GM21381 (cell line): ENCODE results near the gene NIPAL1.

Experiments used
- ATAC-seq: cut with Tn5 transposase; IDR thresholded peaks from one replicate; pipeline ENCODE4 v1.9.1; 2021; ENCODE audit warnings: mild to moderate bottlenecking, moderate library complexity; ENCODE audit not compliant: unreplicated experiment

NIPAL1 gene

DNA sequence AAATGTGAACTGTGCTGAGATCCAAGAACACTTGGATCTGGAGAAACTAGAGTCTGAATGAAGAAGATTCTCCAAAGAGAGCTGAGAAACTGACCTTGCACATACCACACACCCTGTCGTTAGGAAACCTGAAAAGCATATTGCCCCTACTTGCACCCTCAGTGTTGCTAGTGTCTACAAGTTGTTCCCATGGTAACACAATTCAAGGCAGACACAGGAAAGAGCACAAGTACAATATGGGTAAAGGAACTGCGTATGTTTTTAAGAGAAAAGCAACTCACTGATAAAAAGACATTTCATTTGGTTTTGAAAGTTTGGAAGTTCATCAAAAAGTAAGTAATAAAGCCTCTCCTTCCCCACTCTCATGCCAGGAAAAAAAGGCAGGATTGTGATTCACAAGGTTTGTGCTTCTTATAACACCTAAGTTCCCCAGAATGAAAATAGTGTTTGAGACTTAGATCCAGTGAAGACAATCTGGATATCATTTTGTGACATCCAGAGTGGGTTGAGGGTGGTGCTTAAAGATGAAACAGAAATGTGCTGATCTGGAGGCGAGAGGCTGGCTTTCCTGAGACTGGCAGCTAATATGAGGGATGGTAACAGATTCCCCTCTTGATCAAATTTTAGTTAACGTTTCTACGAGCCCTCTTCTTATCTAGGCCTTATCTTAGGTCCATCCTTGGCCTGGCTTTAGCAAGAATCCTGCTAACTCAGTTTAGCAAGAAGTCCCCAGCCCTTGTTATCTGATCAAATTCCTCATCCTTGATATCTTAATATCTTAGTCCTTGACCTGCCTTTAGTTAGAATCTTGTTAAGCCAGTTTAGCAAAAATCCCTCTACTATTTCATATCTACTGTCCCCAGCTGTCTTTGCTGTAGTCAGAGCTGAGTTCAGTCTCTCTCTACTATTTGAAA is 42.3 kb downstream of the NIPAL1 start:
- ATAC-seq, result no peak

DNA sequence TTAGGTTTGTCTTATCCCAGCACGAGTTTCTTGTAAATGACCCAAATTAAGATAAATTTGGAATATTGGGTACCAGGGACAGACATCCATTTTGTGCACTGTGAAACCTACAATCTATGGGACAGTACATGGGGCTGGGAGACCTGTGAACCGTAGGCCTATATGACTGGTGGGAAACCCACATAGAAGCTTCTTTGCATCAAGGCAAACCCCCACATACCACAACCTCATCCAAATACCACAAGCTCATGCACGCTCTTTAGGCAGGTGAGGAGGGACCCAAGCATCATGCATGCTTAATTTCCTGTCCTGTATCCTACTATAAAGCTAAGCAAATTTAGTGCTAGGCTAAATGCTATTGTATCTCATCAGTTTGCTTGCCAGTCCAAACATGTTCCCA is 47.8 kb downstream of the NIPAL1 start:
- ATAC-seq, result no peak

DNA sequence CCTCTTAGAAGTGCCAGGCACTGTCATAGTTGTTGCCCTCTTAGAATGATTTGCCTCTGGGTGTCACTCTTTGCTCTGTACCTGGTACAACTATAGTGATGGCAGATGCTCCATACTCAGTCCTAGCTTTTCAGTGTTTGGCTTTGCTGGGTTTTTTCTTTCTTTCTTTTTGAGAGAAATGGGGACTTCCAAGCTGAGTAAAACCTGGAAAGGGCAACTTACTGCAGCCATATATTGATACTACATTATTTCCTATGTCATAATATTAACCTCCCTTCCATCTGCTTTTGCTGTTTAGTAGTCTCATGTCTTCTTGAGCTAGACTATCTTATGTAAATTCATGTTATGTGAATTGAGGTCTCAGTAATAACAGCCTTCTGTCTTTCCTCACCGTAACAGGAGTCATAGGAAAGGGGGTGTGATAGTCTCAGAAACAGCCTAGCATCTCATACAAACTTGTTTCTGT is 49.0 kb downstream of the NIPAL1 start:
- peak; percentile 60 for ATAC-seq

DNA sequence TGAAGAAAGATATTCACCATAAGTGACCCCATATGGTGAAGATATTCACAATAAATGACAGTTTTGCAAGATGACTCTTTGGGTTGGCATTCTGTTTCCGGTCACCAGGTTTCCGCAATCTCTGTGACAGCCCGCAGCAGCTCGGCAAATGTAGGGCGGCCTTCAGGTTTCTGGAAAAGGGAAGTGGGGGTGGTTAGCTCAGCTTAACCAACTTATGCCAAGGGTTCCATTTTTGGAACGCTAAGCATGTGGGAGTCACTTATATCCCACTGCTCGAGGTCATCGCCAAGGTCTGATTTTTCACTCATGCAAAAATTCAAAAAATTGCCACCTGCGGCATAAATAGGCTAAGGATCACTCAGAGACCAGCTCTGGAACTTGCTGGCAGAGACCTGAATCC is 51.0 kb downstream of the NIPAL1 start:
- no peak for ATAC-seq

DNA sequence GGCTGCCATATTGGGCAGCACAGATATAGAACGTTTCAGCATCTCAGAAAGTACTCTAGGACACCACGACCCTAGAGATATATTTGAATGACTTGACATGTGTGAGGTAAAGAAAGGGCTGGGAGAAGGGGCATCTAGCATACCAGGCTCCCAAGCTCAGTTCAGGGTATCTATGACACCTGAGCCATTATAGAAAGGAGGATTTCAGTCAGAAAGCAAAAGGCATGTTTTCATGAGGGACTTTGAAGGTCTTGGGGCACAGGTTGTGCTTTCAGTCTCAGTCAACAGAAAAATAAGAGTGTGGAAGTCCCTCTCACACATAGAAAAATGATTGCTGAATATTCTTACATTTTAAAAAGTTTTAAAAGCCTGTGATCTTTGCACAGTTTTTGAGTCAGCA is 51.6 kb downstream of the NIPAL1 start:
- no peak for ATAC-seq

DNA sequence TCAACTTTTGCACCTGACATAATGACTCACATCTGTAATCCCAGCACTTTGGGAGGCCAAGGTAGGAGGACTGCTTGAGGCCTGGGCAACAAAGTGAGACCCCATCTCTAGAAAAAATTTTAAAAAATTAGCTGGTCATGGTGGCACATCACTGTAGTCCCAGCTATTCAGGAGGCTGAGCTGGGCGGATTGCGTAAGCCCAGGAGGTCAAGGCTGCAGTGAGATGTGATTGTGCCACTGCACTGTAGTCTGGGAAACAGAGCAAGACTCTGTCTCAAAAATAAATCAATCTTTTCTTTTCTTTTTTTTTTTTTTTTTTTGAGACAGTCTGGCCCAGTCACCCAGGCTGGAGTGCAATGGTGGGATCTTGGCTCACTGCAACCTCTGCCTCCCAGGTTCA is 52.5 kb downstream of the NIPAL1 start:
- ATAC-seq, result no peak

DNA sequence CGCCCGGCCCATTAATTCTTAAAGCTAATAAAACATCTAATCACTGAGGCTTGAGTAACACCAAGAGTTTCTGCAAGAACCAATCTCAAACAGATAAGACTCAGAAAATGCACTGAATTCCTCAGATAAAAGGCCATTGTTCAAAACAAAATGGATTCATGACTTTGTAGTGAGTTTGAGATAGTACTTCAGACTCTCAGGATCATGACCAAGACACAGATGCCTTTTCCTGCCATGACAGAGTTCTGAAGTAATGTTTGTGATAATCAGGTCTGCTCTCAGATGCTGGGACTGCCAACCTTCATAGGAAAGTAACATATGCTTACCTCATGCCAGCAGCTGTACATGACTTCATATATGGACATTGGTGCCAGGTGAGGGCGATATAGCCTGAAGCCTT is 54.6 kb downstream of the NIPAL1 start:
- no peak for ATAC-seq

DNA sequence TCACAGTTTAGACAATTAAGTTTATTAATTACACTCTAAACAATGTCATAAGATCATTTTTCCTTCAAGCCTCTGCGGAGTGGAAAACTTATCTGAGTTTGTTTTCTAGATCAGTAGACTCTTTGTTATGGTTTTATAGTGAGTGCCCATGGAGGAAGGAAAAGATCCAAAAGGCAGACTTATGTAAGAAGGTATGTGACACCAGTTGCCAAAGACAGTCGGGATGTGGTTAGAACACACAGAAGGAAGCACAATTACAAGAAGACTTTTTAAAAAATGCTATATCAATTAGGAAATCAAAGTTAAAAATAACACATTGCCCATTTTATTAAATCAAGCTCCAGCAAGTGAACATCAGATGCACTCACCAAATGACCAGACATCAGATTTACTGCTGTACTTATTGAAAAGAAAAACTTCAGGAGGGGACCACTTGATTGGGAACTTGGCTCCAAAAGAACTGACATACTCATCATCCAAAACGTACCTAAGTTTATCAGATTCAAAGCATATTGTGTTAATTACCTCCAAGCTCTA is 57.1 kb downstream of the NIPAL1 start:
- ATAC-seq, result no peak

DNA sequence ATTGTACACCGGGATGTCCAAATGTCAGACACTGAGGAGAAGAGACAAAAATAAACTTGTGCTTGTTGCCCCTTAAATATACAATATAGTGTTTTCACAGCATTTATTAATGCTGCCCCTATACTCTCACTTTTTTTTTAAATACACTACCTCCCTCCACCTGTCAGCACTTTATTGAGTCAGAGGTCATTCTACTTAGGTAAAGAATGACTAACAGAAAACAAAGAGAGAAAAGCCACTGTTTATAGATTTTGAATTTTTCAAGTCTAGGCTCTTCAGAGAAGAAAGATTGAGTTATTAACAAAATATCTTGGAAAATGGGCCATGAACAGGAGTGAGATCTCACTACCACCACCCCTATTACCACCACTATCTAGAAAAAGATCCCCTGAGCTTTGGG is 58.1 kb downstream of the NIPAL1 start:
- ATAC-seq, result no peak

DNA sequence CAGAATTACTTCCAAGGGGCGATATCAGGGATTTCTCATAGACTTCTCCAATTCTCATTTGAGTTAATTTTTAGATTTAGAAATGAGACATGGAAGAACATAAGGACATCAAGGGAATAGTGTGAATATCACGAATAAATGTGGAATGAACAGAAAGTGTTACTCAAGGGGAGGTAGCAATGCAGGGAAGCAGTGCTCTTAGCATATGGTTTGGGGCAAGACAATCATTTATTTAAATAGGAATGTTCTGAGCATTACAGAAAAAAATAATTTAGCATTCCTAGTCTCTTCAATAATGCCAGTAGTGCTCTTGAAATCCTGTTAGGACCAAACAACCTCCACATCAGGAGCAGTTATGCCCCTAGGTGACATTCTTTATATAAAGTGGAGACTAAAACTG is 61.9 kb downstream of the NIPAL1 start:
- no peak for ATAC-seq

DNA sequence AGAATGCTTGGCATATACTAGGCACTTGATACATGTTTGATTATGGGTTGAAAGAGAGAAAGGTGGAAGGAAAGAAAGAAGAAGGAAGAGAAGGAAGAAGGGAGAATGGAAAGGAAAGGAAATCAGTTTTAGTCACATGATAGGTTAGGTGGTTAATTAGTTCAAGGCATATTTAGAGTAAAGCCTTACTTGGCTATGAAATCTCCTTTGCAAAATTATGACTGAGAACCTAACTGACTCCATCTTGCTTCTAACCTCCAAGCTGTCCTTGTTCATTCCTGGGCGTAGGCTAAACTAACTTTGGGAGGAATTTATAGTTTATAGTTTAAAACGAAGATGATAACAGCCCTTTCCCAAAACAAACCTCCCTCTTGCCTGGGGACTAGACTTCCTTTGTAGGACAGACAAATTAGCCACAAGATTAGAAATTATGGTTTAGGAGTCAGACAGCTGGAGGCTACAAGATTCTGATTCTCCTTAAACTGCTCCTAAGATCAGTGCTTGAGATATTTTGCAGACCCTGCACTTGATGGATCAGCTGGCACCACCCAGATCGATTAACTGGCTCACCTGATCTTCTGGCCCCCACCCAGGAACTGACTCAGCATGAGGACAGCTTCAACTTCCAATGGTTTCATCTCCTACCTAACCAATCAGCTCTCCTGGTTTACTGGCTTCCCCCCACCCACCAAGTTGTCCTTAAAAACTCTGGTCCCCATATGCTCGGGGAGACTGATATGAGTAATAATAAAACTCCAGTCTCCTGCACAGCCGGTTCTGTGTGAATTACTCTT is 62.5 kb downstream of the NIPAL1 start:
- ATAC-seq, result no peak

DNA sequence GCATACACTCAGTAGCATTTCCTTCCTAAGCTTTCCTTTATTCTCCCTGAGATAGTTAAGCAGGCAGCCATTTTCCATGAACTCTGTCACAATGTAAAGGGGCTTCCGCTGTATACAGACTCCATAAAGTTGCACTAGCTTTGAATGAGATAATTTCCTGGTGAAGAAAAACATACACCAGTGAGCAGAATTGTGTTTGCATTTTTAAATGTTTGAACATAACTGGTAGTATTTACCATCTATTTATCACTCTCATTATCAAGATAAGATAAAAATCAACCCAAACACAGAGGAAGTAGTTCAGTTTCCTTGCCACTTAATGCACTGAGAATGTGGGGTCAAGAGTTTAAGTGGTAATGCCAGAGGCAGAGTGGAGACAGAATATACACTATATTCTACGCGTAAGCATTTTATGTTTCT is 63.4 kb downstream of the NIPAL1 start:
- no peak for ATAC-seq

DNA sequence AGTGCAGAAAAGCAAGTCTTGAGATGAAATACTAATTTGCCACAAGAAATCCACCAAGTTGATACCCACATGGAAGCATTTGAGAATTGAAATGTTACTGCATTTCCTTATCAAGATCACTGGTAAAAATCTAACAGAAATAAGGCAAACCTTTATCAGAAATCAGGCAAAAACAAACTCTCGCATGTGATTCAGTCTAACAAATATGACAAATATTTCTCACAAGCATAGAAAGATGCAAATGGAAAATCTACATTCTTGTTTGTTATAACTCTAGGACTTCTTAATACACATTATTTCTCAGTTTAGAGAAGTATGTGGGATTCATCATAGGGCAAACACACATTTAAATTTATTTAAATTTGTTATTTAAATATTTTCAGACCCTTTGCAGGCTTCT is 64.6 kb downstream of the NIPAL1 start:
- no peak for ATAC-seq

DNA sequence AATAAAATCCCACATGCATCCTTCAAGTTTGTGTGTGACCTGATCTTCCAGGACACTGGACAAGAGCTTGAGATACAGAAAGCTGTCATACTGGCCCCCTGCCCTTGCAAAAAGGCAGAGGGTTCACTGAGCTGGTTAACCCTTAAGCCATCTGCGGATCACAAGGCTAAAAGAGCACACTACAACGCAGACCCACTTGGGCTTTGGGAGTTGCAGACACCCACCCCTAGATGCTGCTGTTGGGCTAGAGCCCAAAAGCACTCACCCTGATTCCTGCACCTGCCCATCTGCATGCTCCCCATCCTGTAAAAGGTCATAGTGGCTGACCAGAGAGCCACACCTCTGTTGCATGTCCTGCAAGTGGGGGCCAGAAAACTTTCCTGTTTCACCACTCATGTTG is 66.4 kb downstream of the NIPAL1 start:
- ATAC-seq, result no peak

DNA sequence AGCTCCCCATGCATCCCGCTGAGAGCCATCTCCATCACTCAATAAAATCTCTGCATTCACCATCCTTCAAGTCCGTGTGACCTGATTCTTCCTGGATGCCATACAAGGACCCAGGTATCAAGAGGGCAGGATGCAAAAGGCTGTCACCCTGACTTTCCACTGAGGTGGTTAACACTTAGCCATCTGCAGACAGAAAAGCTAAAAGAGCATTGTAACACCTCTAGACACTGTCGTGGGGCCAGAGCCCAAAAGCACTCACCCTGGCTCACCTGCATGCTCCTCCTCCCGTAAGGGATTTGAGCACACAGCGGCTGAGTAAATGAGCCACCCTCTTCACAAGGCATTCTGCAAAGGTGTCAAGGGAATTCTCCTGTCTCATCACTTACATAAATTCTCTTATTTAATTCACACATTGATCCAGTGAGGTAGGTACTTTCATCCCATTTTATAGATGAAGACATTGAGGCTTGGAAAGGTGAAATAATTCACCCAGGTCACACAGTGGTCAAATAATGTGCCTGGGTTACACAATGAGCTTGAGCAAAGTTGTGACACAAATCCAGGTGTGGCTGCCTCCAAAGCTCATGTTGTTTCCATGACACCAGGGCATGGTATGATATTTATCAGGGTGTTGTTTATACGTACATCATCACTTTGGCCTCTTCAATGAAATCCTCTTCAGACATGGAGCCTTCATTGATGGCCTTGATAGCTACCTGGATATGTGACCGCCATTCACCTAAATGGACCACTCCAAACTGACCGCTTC is 69.4 kb downstream of the NIPAL1 start:
- no peak for ATAC-seq
